Measurements from ENCODE around the gene GOLGA6L9.
"Not testable (repeated sequence)": the region's sequence is repeated elsewhere in the genome, so short reads cannot be mapped to it uniquely, and the experiment has no call there.

The GOLGA6L9 gene

GRCh38 chr15:82402341-82402740 lies 27.3 kb upstream of the GOLGA6L9 start:
- H3K4me1 ChIP-seq (ENCODE audit: insufficient read depth, low read length); H3K27ac ChIP-seq (ENCODE audit: low read depth, low read length); H3K9ac ChIP-seq (ENCODE audit: low read length); H3K9me3 ChIP-seq (ENCODE audit: low read length); H3K27me3 ChIP-seq (ENCODE audit: control insufficient read depth in 1 of 2, insufficient read depth in 2 of 2, low read length in 2 of 2); H3K36me3 ChIP-seq (ENCODE audit: insufficient read depth, low read length); H3K4me3 ChIP-seq (ENCODE audit: low read depth in 1 of 2, low read length in 2 of 2): not testable (repeated sequence)

GRCh38 chr15:82406211-82406610 lies 23.4 kb upstream of the GOLGA6L9 start:
- not testable (repeated sequence) for H3K9me3 ChIP-seq (ENCODE audit: low read length)

GRCh38 chr15:82410306-82410705 lies 19.3 kb upstream of the GOLGA6L9 start:
- H3K36me3 ChIP-seq (ENCODE audit: insufficient read depth, low read length); H3K27ac ChIP-seq (ENCODE audit: low read depth, low read length); H3K4me3 ChIP-seq (ENCODE audit: low read depth in 1 of 2, low read length in 2 of 2); H3K27me3 ChIP-seq (ENCODE audit: control insufficient read depth in 1 of 2, insufficient read depth in 2 of 2, low read length in 2 of 2); H3K9ac ChIP-seq (ENCODE audit: low read length); H3K4me1 ChIP-seq (ENCODE audit: insufficient read depth, low read length); H3K9me3 ChIP-seq (ENCODE audit: low read length): not testable (repeated sequence)

More at GRCh38 chr15:82406211-82406610, 23.4 kb upstream of the GOLGA6L9 start:
- H3K36me3 ChIP-seq (ENCODE audit: insufficient read depth, low read length); H3K4me3 ChIP-seq (ENCODE audit: low read depth in 1 of 2, low read length in 2 of 2); H3K4me1 ChIP-seq (ENCODE audit: insufficient read depth, low read length); H3K27ac ChIP-seq (ENCODE audit: low read depth, low read length); H3K27me3 ChIP-seq (ENCODE audit: control insufficient read depth in 1 of 2, insufficient read depth in 2 of 2, low read length in 2 of 2); H3K9ac ChIP-seq (ENCODE audit: low read length): not testable (repeated sequence)

- H3K27ac ChIP-seq (ENCODE audit: low read depth, low read length); H3K4me3 ChIP-seq (ENCODE audit: low read depth in 1 of 2, low read length in 2 of 2); H3K9ac ChIP-seq (ENCODE audit: low read length); H3K4me1 ChIP-seq (ENCODE audit: insufficient read depth, low read length); H3K36me3 ChIP-seq (ENCODE audit: insufficient read depth, low read length); H3K27me3 ChIP-seq (ENCODE audit: control insufficient read depth in 1 of 2, insufficient read depth in 2 of 2, low read length in 2 of 2); H3K9me3 ChIP-seq (ENCODE audit: low read length): not testable (repeated sequence)
These were observed 18.0 kb upstream of the GOLGA6L9 start for GRCh38 chr15:82411595-82411994.

GRCh38 chr15:82414525-82415191 lies 15.0 kb upstream of the GOLGA6L9 start:
- not testable (repeated sequence) for H3K36me3 ChIP-seq (ENCODE audit: insufficient read depth, low read length); H3K9ac ChIP-seq (ENCODE audit: low read length); H3K27ac ChIP-seq (ENCODE audit: low read depth, low read length); H3K27me3 ChIP-seq (ENCODE audit: control insufficient read depth in 1 of 2, insufficient read depth in 2 of 2, low read length in 2 of 2); H3K9me3 ChIP-seq (ENCODE audit: low read length); H3K4me3 ChIP-seq (ENCODE audit: low read depth in 1 of 2, low read length in 2 of 2); H3K4me1 ChIP-seq (ENCODE audit: insufficient read depth, low read length)

- not testable (repeated sequence) for H3K27me3 ChIP-seq (ENCODE audit: control insufficient read depth in 1 of 2, insufficient read depth in 2 of 2, low read length in 2 of 2); H3K4me3 ChIP-seq (ENCODE audit: low read depth in 1 of 2, low read length in 2 of 2); H3K9ac ChIP-seq (ENCODE audit: low read length); H3K27ac ChIP-seq (ENCODE audit: low read depth, low read length); H3K4me1 ChIP-seq (ENCODE audit: insufficient read depth, low read length); H3K36me3 ChIP-seq (ENCODE audit: insufficient read depth, low read length); H3K9me3 ChIP-seq (ENCODE audit: low read length)
These were observed 9.1 kb upstream of the GOLGA6L9 start for GRCh38 chr15:82420516-82420915.

- not testable (repeated sequence) for H3K9ac ChIP-seq (ENCODE audit: low read length); H3K27ac ChIP-seq (ENCODE audit: low read depth, low read length); H3K27me3 ChIP-seq (ENCODE audit: control insufficient read depth in 1 of 2, insufficient read depth in 2 of 2, low read length in 2 of 2); H3K4me1 ChIP-seq (ENCODE audit: insufficient read depth, low read length); H3K9me3 ChIP-seq (ENCODE audit: low read length); H3K4me3 ChIP-seq (ENCODE audit: low read depth in 1 of 2, low read length in 2 of 2); H3K36me3 ChIP-seq (ENCODE audit: insufficient read depth, low read length)
These were observed 8.7 kb upstream of the GOLGA6L9 start for GRCh38 chr15:82420966-82421365.

- not testable (repeated sequence) for H3K4me3 ChIP-seq (ENCODE audit: low read depth in 1 of 2, low read length in 2 of 2); H3K27ac ChIP-seq (ENCODE audit: low read depth, low read length); H3K9me3 ChIP-seq (ENCODE audit: low read length); H3K4me1 ChIP-seq (ENCODE audit: insufficient read depth, low read length); H3K9ac ChIP-seq (ENCODE audit: low read length); H3K36me3 ChIP-seq (ENCODE audit: insufficient read depth, low read length); H3K27me3 ChIP-seq (ENCODE audit: control insufficient read depth in 1 of 2, insufficient read depth in 2 of 2, low read length in 2 of 2)
These were observed 2.5 kb upstream of the GOLGA6L9 start for GRCh38 chr15:82427117-82427516.

- not testable (repeated sequence) for H3K4me3 ChIP-seq (ENCODE audit: low read depth in 1 of 2, low read length in 2 of 2); H3K9me3 ChIP-seq (ENCODE audit: low read length); H3K27me3 ChIP-seq (ENCODE audit: control insufficient read depth in 1 of 2, insufficient read depth in 2 of 2, low read length in 2 of 2); H3K4me1 ChIP-seq (ENCODE audit: insufficient read depth, low read length); H3K27ac ChIP-seq (ENCODE audit: low read depth, low read length); H3K9ac ChIP-seq (ENCODE audit: low read length); H3K36me3 ChIP-seq (ENCODE audit: insufficient read depth, low read length)
These were observed 15.8 kb downstream of the GOLGA6L9 start for GRCh38 chr15:82445420-82445819.

- not testable (repeated sequence) for H3K27me3 ChIP-seq (ENCODE audit: control insufficient read depth in 1 of 2, insufficient read depth in 2 of 2, low read length in 2 of 2); H3K27ac ChIP-seq (ENCODE audit: low read depth, low read length); H3K36me3 ChIP-seq (ENCODE audit: insufficient read depth, low read length); H3K4me1 ChIP-seq (ENCODE audit: insufficient read depth, low read length); H3K4me3 ChIP-seq (ENCODE audit: low read depth in 1 of 2, low read length in 2 of 2); H3K9me3 ChIP-seq (ENCODE audit: low read length); H3K9ac ChIP-seq (ENCODE audit: low read length)
These were observed 27.7 kb downstream of the GOLGA6L9 start for GRCh38 chr15:82457336-82457735.

GRCh38 chr15:82465629-82466028 lies 36.0 kb downstream of the GOLGA6L9 start:
- not testable (repeated sequence) for H3K9ac ChIP-seq (ENCODE audit: low read length); H3K36me3 ChIP-seq (ENCODE audit: insufficient read depth, low read length); H3K27me3 ChIP-seq (ENCODE audit: control insufficient read depth in 1 of 2, insufficient read depth in 2 of 2, low read length in 2 of 2); H3K9me3 ChIP-seq (ENCODE audit: low read length); H3K4me3 ChIP-seq (ENCODE audit: low read depth in 1 of 2, low read length in 2 of 2); H3K4me1 ChIP-seq (ENCODE audit: insufficient read depth, low read length); H3K27ac ChIP-seq (ENCODE audit: low read depth, low read length)

GRCh38 chr15:82468205-82468604 lies 38.6 kb downstream of the GOLGA6L9 start:
- not testable (repeated sequence) for H3K4me3 ChIP-seq (ENCODE audit: low read depth in 1 of 2, low read length in 2 of 2); H3K9ac ChIP-seq (ENCODE audit: low read length); H3K27me3 ChIP-seq (ENCODE audit: control insufficient read depth in 1 of 2, insufficient read depth in 2 of 2, low read length in 2 of 2); H3K36me3 ChIP-seq (ENCODE audit: insufficient read depth, low read length); H3K27ac ChIP-seq (ENCODE audit: low read depth, low read length); H3K4me1 ChIP-seq (ENCODE audit: insufficient read depth, low read length); H3K9me3 ChIP-seq (ENCODE audit: low read length)
